Keratinocyte (primary cell): ENCODE results near the gene WNT7B. TPM values are rescaled to one million over a fixed set of nuclear protein-coding genes. Genes with fewer than 3 reads are reported as not detected.

Experiments used
- DNase-seq: peaks from one replicate; pipeline ENCODE4 v3.0.0-alpha.2; 2011; ENCODE audit warnings: low read depth, missing footprints, low spot score
- FAIRE-seq: peaks from 2 replicates; lab custom pipeline; 2011; peaks lifted over from hg19 to GRCh38; lab: Jason Lieb, UNC
- H2AFZ ChIP-seq: 2 replicates; pipeline ENCODE4 v1.6.0; 2012; ENCODE audit warnings: low read length, control low read depth, inconsistent platforms; ENCODE audit not compliant: control insufficient read depth
- H3K27ac ChIP-seq: 2 replicates; pipeline ENCODE4 v1.5.1; 2011; ENCODE audit warnings: low read length; ENCODE audit not compliant: control insufficient read depth, insufficient read depth
- H3K27me3 ChIP-seq: 3 replicates; pipeline ENCODE4 v1.6.0; 2011; ENCODE audit warnings: low read length; ENCODE audit not compliant: control insufficient read depth, insufficient read depth; ENCODE audit errors: extremely low read depth
- H3K36me3 ChIP-seq, 2 experiments: 2 replicates in 1 of 2; 3 replicates in 1 of 2; pipeline ENCODE4 v1.5.1; 2011; ENCODE audit warnings: low read length in 2 of 2, mild to moderate bottlenecking in 1 of 2; ENCODE audit not compliant: control insufficient read depth in 2 of 2, insufficient read depth in 2 of 2; ENCODE audit errors: extremely low read depth in 1 of 2
- H3K4me1 ChIP-seq: 3 replicates; pipeline ENCODE4 v1.5.1; 2011; ENCODE audit warnings: low read length; ENCODE audit not compliant: control insufficient read depth, insufficient read depth; ENCODE audit errors: extremely low read depth
- H3K4me2 ChIP-seq: 3 replicates; pipeline ENCODE4 v1.6.0; 2011; ENCODE audit warnings: low read depth, low read length; ENCODE audit not compliant: control insufficient read depth, insufficient read depth; ENCODE audit errors: extremely low read depth
- H3K4me3 ChIP-seq, 3 experiments: fragments of 200-600 bp in 1 of 3; sonication (generic) in 1 of 3; 2 replicates in 2 of 3; 3 replicates in 1 of 3; pipeline ENCODE4 v1.5.1; 2011 to 2016; ENCODE audit warnings: low read length in 3 of 3, mild to moderate bottlenecking in 3 of 3, control low read depth in 2 of 3, inconsistent platforms in 1 of 3, low read depth in 1 of 3, mixed read lengths in 1 of 3, mixed run types in 1 of 3, moderate library complexity in 1 of 3; ENCODE audit not compliant: control insufficient read depth in 2 of 3, insufficient read depth in 2 of 3; ENCODE audit errors: extremely low read depth in 1 of 3
- H3K79me2 ChIP-seq: 2 replicates; pipeline ENCODE4 v1.6.0; 2012; ENCODE audit warnings: low read length; ENCODE audit not compliant: control insufficient read depth, insufficient read depth
- H3K9ac ChIP-seq: 3 replicates; pipeline ENCODE4 v1.6.0; 2011; ENCODE audit warnings: low read length; ENCODE audit not compliant: control insufficient read depth, insufficient read depth; ENCODE audit errors: extremely low read depth
- H3K9me1 ChIP-seq: 3 replicates; pipeline ENCODE4 v1.6.0; 2011; ENCODE audit warnings: low read length; ENCODE audit not compliant: control insufficient read depth, insufficient read depth; ENCODE audit errors: extremely low read depth
- H3K9me3 ChIP-seq: 2 replicates; pipeline ENCODE4 v1.5.1; 2012; ENCODE audit warnings: low read depth, low read length; ENCODE audit not compliant: control insufficient read depth
- H4K20me1 ChIP-seq: 3 replicates; pipeline ENCODE4 v1.6.0; 2011; ENCODE audit warnings: low read length; ENCODE audit not compliant: control insufficient read depth, insufficient read depth; ENCODE audit errors: extremely low read depth
- EZH2 ChIP-seq: IDR thresholded peaks from one replicate; pipeline ENCODE4 v1.6.1; 2012; ENCODE audit warnings: inconsistent platforms, mild to moderate bottlenecking, low read length, moderate library complexity
- dilution Hi-C: fragments of 300-500 bp; cut with MboI; formaldehyde crosslinking; loops from one replicate; pipeline ENCODE4 v1.7.0; 2020; ENCODE audit warnings: low sequenced_read_pairs; ENCODE audit not compliant: extremely low pct_ligation_motif_present
- polyA plus RNA-seq, 5 experiments: library from polyadenylated mRNA; depleted of rRNA in 3 of 5; stranded (reverse) in 3 of 5; stranded (forward) in 1 of 5; unstranded in 1 of 5; fragments of >200 nt; gene quantifications; 1 replicate in 1 of 5; 2 replicates in 3 of 5; 3 replicates in 1 of 5; pipeline versions ENCODE4 v1.2.1 to v1.2.3, GENCODE V29; 2011 to 2012; ENCODE audit warnings: missing spikeins in 2 of 5, low read depth in 1 of 5, low replicate concordance in 1 of 5
- TF ChIP-seq, protein P1 (sequence below), 3 experiments: IDR thresholded peaks in 1 of 3; conservative IDR thresholded peaks in 1 of 3; optimal IDR thresholded peaks in 1 of 3; 2 replicates in 2 of 3; 3 replicates in 1 of 3; pipeline versions ENCODE3 to v1.5.1; 2011; ENCODE audit warnings: low read length in 3 of 3, mild to moderate bottlenecking in 3 of 3, moderate library complexity in 2 of 3, control low read depth in 1 of 3, inconsistent platforms in 1 of 3; ENCODE audit not compliant: insufficient read depth in 2 of 3; ENCODE audit errors: extremely low read depth in 1 of 3

The WNT7B gene
- polyA plus RNA-seq, 1 donor (not counting 4 experiments of a cell fraction or from before 2014, with no cell fraction given) = 1.7 TPM

DNA sequence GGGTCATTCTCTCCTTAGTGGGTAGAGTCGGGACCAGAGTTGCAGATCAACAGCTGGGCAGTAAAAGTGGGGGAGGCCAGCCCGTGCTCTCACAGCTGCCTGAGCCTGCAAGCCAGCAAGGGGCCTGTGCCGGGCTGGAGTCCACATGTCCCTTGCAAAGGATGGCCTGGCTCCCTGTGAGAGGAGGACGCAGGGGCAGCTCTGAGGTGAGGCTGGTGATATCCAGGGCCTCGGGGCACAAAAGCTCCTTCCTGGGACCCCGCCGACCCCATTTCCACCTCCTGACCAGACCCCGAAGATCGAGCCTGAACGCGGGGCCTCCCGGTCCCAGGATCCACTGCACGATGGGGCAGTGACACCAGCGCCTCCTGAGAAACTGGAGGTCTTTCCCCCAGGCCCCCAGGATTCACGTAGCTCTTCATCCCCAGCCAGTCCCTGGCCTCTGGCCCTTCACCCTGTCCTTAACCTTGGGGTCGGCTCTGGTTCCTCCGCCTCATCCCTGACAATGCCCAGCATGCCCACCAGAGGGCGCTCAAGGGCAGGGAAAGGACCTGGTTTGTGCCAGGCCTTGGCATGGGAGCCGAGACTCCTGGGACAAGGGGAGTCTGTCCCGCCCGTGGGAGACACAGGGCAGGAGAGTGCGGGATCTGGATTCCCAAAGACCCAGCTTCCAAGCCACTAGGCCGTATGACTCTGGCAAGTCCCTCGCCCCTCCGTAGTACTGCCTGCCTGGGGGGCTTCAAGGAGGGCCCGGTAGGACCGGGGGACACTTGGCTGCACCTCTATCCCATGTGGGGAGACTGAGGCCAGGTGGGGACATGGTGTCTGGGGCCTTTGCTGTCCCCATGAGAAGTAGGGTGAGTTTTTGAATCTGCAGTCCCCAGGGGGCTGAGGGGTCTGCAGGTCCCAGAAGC lies 17.8 kb upstream of the WNT7B start:
- Histone ChIP-seq H3K27me3 (no peaks in the 10 kb centered on the region), H3K27ac (no peak overlapping the region), H3K9me3 (no peaks in the 10 kb centered on the region), H4K20me1 (peaks cover 4% of the 10 kb centered on the region), H3K9ac (no peak overlapping the region), H3K9me1 (no peaks in the 10 kb centered on the region), H3K4me3 (no peak overlapping the region), H3K36me3 (no peaks in the 10 kb centered on the region), H3K4me2 (no peak overlapping the region), H3K79me2 (no peaks in the 10 kb centered on the region), H3K4me1 (peaks cover 6% of the 10 kb centered on the region), H2AFZ (no peak overlapping the region)
- DNase-seq (no peak), FAIRE-seq (peak; percentile 67)
- TF ChIP-seq EZH2 = no peak
- TF ChIP-seq, protein P1, sequence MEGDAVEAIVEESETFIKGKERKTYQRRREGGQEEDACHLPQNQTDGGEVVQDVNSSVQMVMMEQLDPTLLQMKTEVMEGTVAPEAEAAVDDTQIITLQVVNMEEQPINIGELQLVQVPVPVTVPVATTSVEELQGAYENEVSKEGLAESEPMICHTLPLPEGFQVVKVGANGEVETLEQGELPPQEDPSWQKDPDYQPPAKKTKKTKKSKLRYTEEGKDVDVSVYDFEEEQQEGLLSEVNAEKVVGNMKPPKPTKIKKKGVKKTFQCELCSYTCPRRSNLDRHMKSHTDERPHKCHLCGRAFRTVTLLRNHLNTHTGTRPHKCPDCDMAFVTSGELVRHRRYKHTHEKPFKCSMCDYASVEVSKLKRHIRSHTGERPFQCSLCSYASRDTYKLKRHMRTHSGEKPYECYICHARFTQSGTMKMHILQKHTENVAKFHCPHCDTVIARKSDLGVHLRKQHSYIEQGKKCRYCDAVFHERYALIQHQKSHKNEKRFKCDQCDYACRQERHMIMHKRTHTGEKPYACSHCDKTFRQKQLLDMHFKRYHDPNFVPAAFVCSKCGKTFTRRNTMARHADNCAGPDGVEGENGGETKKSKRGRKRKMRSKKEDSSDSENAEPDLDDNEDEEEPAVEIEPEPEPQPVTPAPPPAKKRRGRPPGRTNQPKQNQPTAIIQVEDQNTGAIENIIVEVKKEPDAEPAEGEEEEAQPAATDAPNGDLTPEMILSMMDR (optimal IDR thresholded peaks at IDR 0.05 in 1 of 3, IDR thresholded peaks at IDR 0.05 in 1 of 3, conservative IDR thresholded peaks at IDR 0.05 in 1 of 3; ENCODE audit: extremely low read depth in 1 of 3, insufficient read depth in 2 of 3, low read length in 3 of 3) = peak; percentile 93 to 95 (median 94)
- dilution Hi-C loops = no loop called here

- FAIRE-seq = no peak
- no peak overlapping the region for H2AFZ ChIP-seq
- H3K4me3 ChIP-seq = no peak overlapping the region
- TF ChIP-seq, protein P1 (optimal IDR thresholded peaks at IDR 0.05 in 1 of 3, IDR thresholded peaks at IDR 0.05 in 1 of 3, conservative IDR thresholded peaks at IDR 0.05 in 1 of 3; ENCODE audit: extremely low read depth in 1 of 3, insufficient read depth in 2 of 3, low read length in 3 of 3) = no peak
- no peak for TF ChIP-seq EZH2
- H3K9me1 ChIP-seq = no peaks in the 10 kb centered on the region
- no peak for DNase-seq
- H4K20me1 ChIP-seq = peaks cover 4% of the 10 kb centered on the region
- no peaks in the 10 kb centered on the region for H3K36me3 ChIP-seq
- no peaks in the 10 kb centered on the region for H3K9me3 ChIP-seq
- no peaks in the 10 kb centered on the region for H3K27me3 ChIP-seq
- no peak overlapping the region for H3K4me2 ChIP-seq
- no peak overlapping the region for H3K27ac ChIP-seq
- no peaks in the 10 kb centered on the region for H3K79me2 ChIP-seq
- no peak overlapping the region for H3K9ac ChIP-seq
- peaks cover 6% of the 10 kb centered on the region for H3K4me1 ChIP-seq
- dilution Hi-C loops = no loop called here
Observed at GRCh38 chr22:45993841-45994240, 16.9 kb upstream of the WNT7B start.
